Fibroblast of the conjunctiva (primary cell): ENCODE results near the gene LIMS2.

Experiments used
- DNase-seq: peaks from one replicate; pipeline ENCODE4 v3.0.0-alpha.2; 2010; ENCODE audit warnings: low read depth

The LIMS2 gene

DNA sequence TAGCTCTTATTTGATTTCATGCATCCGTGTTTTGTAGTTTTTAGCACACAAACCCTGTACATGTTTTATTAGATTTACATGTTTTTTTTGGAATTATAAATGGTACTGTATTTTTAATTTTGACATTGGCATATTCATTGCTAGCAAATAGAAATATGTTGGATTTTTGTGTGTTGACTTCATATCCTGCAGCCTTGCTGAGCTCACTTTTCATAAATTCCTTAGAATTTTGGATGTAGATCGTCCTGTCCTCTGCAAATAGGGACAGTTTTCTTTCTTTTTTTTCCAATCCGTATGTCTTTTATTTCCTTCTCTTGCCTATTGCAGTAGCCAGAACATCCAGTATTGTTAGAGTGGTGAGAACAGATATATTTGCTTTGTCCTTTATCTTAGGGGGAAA lies 76.1 kb downstream of the LIMS2 start:
- no peak for DNase-seq

- no peak for DNase-seq
Measured at GRCh38 chr2:127598711-127599110, 76.6 kb downstream of the LIMS2 start.

GRCh38 chr2:127597984-127598380 lies 77.3 kb downstream of the LIMS2 start:
- no peak for DNase-seq

GRCh38 chr2:127597046-127597983 lies 78.0 kb downstream of the LIMS2 start:
- no peak for DNase-seq

- DNase-seq: no peak
Measured at GRCh38 chr2:127596311-127597045, 78.9 kb downstream of the LIMS2 start.

DNA sequence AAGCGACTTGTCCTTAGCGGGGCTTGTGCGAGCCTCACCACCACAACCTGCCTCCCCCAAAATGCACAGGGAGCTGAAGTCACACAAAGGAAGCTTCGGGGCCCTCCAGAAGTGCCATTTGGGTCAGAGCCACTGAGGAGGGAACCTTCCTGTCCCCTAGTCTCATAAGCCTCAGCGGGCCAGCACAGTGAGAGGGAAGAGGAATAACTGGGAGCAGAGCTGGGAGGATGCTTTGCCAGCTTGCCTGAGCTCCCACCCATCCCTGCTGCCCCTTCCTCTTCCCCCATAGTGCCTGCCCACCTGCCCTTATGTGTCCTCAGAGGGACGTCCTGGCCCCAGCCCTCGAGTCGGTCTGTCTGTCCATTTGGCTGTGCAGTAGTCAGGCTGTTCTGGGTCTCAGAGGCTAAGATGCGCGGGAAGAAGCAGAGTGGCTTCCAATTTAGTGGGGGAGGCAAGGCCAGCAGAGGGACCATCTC lies 81.2 kb downstream of the LIMS2 start:
- DNase-seq: no peak

GRCh38 chr2:127593228-127594115 lies 81.9 kb downstream of the LIMS2 start:
- no peak for DNase-seq

DNA sequence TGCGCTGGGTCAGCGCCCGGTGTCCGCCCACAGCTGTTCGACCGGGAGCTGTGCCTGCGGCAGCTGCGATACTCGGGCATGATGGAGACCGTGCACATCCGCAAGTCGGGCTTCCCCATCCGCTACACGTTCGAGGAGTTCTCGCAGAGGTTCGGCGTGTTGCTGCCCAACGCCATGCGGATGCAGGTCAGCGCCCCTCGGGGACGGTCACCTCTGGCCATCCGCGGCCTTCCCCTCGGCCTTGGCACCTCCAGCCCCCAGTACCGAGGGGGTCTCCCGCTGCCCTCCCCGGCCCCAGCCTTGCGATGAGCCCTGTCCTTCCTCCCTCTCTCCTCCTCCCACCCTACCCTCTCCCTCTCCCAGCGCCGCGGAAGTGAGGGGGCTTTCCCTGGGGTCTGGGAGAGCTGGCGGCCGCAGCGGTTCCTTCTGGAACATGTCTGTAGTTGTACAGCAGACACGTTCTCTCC lies 82.5 kb downstream of the LIMS2 start:
- DNase-seq: no peak

DNA sequence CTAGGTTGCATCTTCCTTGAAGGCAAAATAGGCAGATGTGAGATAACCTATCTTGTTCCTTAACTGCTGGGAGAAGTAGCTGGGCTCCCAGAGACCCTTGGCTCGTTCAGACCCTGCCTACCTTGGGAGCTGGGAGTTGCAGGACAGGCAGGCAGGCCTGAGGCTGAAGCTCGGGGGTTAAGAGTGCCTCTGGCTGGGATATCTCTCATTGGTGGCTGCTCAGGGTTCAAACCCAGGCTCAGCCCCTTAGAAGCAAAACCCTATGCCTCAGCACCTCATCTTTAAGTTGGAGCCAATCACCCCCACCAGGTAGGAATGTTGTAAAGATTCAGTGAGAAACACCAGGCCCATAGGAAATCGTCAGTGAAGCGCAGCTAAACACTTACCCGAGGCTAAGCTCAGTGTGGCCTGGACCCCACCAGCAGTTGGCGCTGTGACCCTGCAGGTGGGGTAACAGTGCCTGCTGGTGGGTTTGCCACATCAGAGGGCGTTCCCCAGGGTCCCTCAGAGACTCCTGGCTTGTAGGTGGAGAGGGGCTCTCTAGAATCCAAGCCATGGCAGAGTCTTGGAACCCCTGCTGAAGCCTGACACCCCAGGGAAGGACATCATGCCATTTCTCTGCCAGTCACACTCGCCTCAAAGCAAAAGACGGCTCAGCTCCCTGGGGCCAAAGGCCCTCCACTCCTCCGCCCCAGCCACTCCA lies 84.0 kb downstream of the LIMS2 start:
- DNase-seq: peak; percentile 26

DNA sequence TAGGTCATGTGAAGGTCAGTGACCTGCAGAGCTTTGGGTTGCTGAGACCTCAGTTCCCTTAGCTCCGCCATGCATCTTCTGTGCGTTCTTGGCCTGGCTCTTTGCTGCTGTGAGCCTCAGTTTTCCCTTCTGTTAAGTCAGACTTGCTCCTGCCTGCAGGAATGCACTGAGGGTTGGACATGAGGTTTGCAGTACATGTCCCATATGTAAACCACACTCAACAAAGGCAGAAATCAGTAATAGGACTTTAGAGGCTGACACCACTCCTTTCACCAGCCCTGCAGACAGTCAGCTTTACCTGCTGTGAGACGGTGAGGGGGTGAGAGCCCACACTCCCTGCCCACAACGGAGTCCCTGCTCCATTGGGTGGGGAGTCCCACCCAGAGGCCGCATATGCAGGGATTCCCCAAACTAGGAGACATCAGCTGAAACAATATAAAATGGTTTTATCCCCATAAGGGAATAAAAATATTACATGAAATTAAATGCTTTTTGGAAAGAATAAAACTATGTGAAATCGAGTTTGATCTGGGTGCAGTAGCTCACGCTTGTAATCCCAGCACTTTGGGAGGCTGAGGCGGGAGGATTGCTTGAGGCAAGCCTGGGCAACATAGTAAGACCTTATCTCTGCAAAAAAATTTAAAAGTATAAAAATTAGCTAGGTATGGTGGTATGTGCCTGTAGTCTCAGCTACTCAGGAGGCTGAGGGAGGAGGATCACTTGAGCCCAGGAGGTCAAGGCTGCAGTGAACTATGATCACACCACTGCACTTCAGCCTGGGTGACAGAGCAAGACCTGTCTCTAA lies 84.7 kb downstream of the LIMS2 start:
- no peak for DNase-seq

DNA sequence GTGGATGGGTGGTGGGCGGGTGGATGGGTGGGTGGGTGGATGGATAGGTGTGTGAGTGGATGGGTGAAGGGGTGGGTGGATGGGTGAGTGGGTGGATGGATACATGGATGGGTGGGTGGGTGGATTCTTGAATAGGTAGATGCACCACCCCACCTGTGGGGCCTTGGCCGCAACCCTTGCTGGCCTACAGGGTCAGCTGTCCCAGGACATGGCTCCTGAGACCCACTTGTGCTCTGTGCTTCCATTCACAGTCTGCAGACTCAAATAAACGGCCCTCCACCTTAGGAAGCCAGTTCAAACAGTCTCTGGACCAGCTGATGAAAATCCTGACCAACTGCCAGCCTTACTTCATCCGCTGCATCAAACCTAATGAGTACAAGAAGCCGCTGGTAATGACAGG lies 85.5 kb downstream of the LIMS2 start:
- DNase-seq: no peak

DNA sequence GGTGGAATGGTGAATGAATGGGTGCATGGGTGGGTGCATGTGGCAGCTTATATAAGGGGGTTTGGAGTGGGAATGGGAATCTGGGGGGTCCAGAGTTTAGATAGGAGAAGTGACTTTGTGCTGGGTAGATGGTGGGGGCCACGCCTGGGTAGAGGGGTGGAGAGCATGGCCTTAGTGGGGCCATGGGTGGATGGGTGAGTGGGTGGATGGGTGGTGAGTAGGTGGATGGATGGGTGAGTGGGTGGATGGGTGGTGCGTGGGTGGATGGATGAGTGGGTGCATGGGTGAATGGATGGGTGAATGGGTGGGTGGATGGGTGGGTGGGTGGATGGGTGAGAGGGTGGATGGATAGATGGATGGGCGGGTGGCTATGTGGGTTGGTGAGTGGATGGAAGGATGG lies 86.0 kb downstream of the LIMS2 start:
- DNase-seq: no peak
